HCT116 (cell line): ENCODE data around the gene IPCEF1. TPM values are rescaled to one million over a fixed set of nuclear protein-coding genes. Genes with fewer than 3 reads are reported as not detected.

ENCODE experiments used
- ATAC-seq: fragments of 200-7000 bp; cut with Tn5 transposase; 2 replicates; pipeline ENCODE4 v1.9.1; 2020; ENCODE audit warnings: mild to moderate bottlenecking, moderate library complexity
- BruUV-seq: library from RNA; stranded (reverse); fragments of 400-500 nt; replicated peaks from 2 replicates; lab custom pipeline; 2021; lab: Mats Ljungman, UMichigan
- CTCF ChIA-PET: fragments of 300-600 bp; sonication (Branson Sonifier 250); formaldehyde crosslinking; loops from one replicate; lab custom pipeline; 2021; ENCODE audit warnings: antibody characterized with exemption; lab: Charles Lee
- POLR2A ChIA-PET: fragments of 300-600, 350-600 bp; sonication (Branson Sonifier 250); formaldehyde crosslinking; loops from one replicate; lab custom pipeline; 2021; ENCODE audit warnings: antibody characterized with exemption; lab: Charles Lee
- RAD21 ChIA-PET, 2 experiments: fragments of 300-600 bp; sonication (Branson Sonifier 250); formaldehyde crosslinking; loops; one replicate each; lab custom pipeline; 2023; ENCODE audit warnings: low total read pairs in 2 of 2; ENCODE audit not compliant: uncharacterized antibody in 2 of 2, unreplicated experiment in 2 of 2, low non-redundant PET in 1 of 2; lab: Charles Lee
- DNase-seq: peaks from one replicate; pipeline ENCODE4 v3.0.0-alpha.2; 2010; ENCODE audit warnings: low read depth, low spot score
- H2AFZ ChIP-seq: fragments of 200-600 bp; shearing (Covaris generic), sonication (generic); 2 replicates; pipeline ENCODE4 v1.6.1; 2017; ENCODE audit warnings: low read depth, mixed run types, mixed read lengths, antibody characterized with exemption, low read length; ENCODE audit not compliant: poor library complexity, severe bottlenecking
- H3K27ac ChIP-seq: 2 replicates; pipeline ENCODE4 v1.5.1; 2012; ENCODE audit warnings: low read depth, low read length
- H3K27me3 ChIP-seq: fragments of 200-600 bp; sonication (generic); 2 replicates; pipeline ENCODE4 v1.6.1; 2016; ENCODE audit warnings: mixed run types, low read length, mixed read lengths; ENCODE audit not compliant: insufficient read depth
- H3K36me3 ChIP-seq, 2 experiments: fragments of 200-500 bp in 1 of 2; fragments of 200-600 bp in 1 of 2; sonication (Bioruptor generic) in 1 of 2; sonication (generic) in 1 of 2; 2 replicates each; pipeline versions ENCODE4 v1.5.1 to v1.6.1; 2014 to 2016; ENCODE audit warnings: low read length in 2 of 2, inconsistent platforms in 1 of 2, mixed read lengths in 1 of 2, mixed run types in 1 of 2; ENCODE audit not compliant: insufficient read depth in 2 of 2, control insufficient read depth in 1 of 2
- H3K4me1 ChIP-seq, 2 experiments: fragments of 200-600 bp in 1 of 2; sonication (generic) in 1 of 2; 2 replicates each; pipeline versions ENCODE4 v1.5.1 to v1.6.1; 2012 to 2017; ENCODE audit warnings: low read length in 2 of 2, inconsistent platforms in 1 of 2, mild to moderate bottlenecking in 1 of 2, mixed read lengths in 1 of 2, mixed run types in 1 of 2, moderate library complexity in 1 of 2; ENCODE audit not compliant: insufficient read depth in 2 of 2, control insufficient read depth in 1 of 2
- H3K4me2 ChIP-seq: fragments of 200-600 bp; sonication (generic); 2 replicates; pipeline ENCODE4 v1.6.1; 2017; ENCODE audit warnings: mixed run types, low read length, mixed read lengths
- H3K4me3 ChIP-seq, 2 experiments: fragments of 200-600 bp in 1 of 2; sonication (generic) in 1 of 2; replicated peaks in 1 of 2; 2 replicates each; pipeline ENCODE4 v1.5.1; 2011 to 2016; ENCODE audit warnings: low read length in 2 of 2, control low read depth in 1 of 2, low read depth in 1 of 2, mild to moderate bottlenecking in 1 of 2, mixed read lengths in 1 of 2, mixed run types in 1 of 2
- H3K79me2 ChIP-seq: fragments of 200-600 bp; sonication (generic); 2 replicates; pipeline ENCODE4 v1.6.1; 2017; ENCODE audit warnings: mild to moderate bottlenecking, mixed run types, low read length, moderate library complexity, mixed read lengths; ENCODE audit not compliant: insufficient read depth
- H3K9ac ChIP-seq: fragments of 200-600 bp; sonication (generic); 2 replicates; pipeline ENCODE4 v1.6.1; 2016; ENCODE audit warnings: low read length, mixed read lengths
- H3K9me2 ChIP-seq: fragments of 200-600 bp; sonication (generic), shearing (Covaris generic); 2 replicates; pipeline ENCODE4 v1.6.1; 2017; ENCODE audit warnings: mixed run types, mild to moderate bottlenecking, moderate library complexity; ENCODE audit not compliant: insufficient read depth
- H3K9me3 ChIP-seq, 2 experiments: fragments of 200-500 bp in 1 of 2; fragments of 200-600 bp in 1 of 2; sonication (Bioruptor generic) in 1 of 2; sonication (generic) in 1 of 2; 2 replicates each; pipeline ENCODE4 v1.6.1; 2014 to 2017; ENCODE audit warnings: low read length in 2 of 2, mixed read lengths in 2 of 2, inconsistent platforms in 1 of 2, low read depth in 1 of 2, mild to moderate bottlenecking in 1 of 2, mixed run types in 1 of 2, moderate library complexity in 1 of 2; ENCODE audit not compliant: control insufficient read depth in 1 of 2, insufficient read depth in 1 of 2
- H4K20me1 ChIP-seq: fragments of 200-600 bp; sonication (generic), shearing (Covaris generic); 2 replicates; pipeline ENCODE4 v1.6.1; 2017; ENCODE audit warnings: mixed run types, mild to moderate bottlenecking, moderate library complexity; ENCODE audit not compliant: insufficient read depth
- EGR1 ChIP-seq: IDR thresholded peaks from 2 replicates; pipeline ENCODE4 v1.6.1; 2012; ENCODE audit warnings: low read depth
- RAD21 ChIP-seq: IDR thresholded peaks from 2 replicates; pipeline ENCODE4 v1.6.1; 2012; ENCODE audit warnings: low read depth, mild to moderate bottlenecking
- REST ChIP-seq: IDR thresholded peaks from 2 replicates; pipeline ENCODE4 v1.6.1; 2012; ENCODE audit warnings: low read depth
- SP1 ChIP-seq: IDR thresholded peaks from 2 replicates; pipeline ENCODE4 v1.6.1; 2012; ENCODE audit warnings: low read depth
- YY1 ChIP-seq: IDR thresholded peaks from 2 replicates; pipeline ENCODE4 v1.6.1; 2011; ENCODE audit warnings: low read length, low read depth, moderate library complexity, mild to moderate bottlenecking; ENCODE audit not compliant: insufficient replicate concordance; ENCODE audit errors: extremely low read depth
- intact Hi-C: fragments of 100-400 bp; cut with micrococcal nuclease; formaldehyde crosslinking; loops from 2 replicates; pipeline ENCODE4 v1.10.0; 2022
- total RNA-seq: library from RNA; stranded (reverse); gene quantifications from one replicate; pipeline ENCODE4 v1.2.1, GENCODE V29; 2021; ENCODE audit not compliant: unreplicated experiment
- TF ChIP-seq, protein P1 (sequence below), 3 experiments: fragments of 200-600 bp in 1 of 3; sonication (generic) in 1 of 3; IDR thresholded peaks in 2 of 3; conservative IDR thresholded peaks in 1 of 3; 2 replicates each; pipeline ENCODE4 v1.5.1; 2012 to 2017; ENCODE audit warnings: low read depth in 2 of 3, low read length in 2 of 3, antibody characterized with exemption in 1 of 3, borderline replicate concordance in 1 of 3, control low read depth in 1 of 3, mild to moderate bottlenecking in 1 of 3, mixed read lengths in 1 of 3, mixed run types in 1 of 3, moderate library complexity in 1 of 3; ENCODE audit not compliant: insufficient read depth in 1 of 3

The IPCEF1 gene
- total RNA-seq, 1 experiment from 2014 or later: 0.32 TPM

GRCh38 chr6:154219250-154219649 lies 137.4 kb downstream of the IPCEF1 start:
- DNase-seq: no peak
- Histone ChIP-seq H3K9me3 (no peaks in the 10 kb centered on the region), H3K4me3 (no peak overlapping the region), H3K36me3 (no peaks in the 10 kb centered on the region), H2AFZ (no peak overlapping the region), H3K9me2 (no peaks in the 10 kb centered on the region), H3K4me1 (no peaks in the 10 kb centered on the region), H3K27ac (no peak overlapping the region), H3K4me2 (no peak overlapping the region), H4K20me1 (no peaks in the 10 kb centered on the region), H3K79me2 (no peaks in the 10 kb centered on the region), H3K27me3 (no peaks in the 10 kb centered on the region), H3K9ac (no peak overlapping the region)
- ChIA-PET RAD21 (no interaction called here), CTCF (no interaction called here), POLR2A (no interaction called here)
- intact Hi-C loops: no loop called here
- BruUV-seq: no TSS peak
- ATAC-seq: no peak
- no peak for TF ChIP-seq EGR1
- TF ChIP-seq SP1: no peak
- TF ChIP-seq YY1: no peak
- no peak for TF ChIP-seq REST
- TF ChIP-seq, protein P1, sequence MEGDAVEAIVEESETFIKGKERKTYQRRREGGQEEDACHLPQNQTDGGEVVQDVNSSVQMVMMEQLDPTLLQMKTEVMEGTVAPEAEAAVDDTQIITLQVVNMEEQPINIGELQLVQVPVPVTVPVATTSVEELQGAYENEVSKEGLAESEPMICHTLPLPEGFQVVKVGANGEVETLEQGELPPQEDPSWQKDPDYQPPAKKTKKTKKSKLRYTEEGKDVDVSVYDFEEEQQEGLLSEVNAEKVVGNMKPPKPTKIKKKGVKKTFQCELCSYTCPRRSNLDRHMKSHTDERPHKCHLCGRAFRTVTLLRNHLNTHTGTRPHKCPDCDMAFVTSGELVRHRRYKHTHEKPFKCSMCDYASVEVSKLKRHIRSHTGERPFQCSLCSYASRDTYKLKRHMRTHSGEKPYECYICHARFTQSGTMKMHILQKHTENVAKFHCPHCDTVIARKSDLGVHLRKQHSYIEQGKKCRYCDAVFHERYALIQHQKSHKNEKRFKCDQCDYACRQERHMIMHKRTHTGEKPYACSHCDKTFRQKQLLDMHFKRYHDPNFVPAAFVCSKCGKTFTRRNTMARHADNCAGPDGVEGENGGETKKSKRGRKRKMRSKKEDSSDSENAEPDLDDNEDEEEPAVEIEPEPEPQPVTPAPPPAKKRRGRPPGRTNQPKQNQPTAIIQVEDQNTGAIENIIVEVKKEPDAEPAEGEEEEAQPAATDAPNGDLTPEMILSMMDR (IDR thresholded peaks at IDR 0.05 in 2 of 3, conservative IDR thresholded peaks at IDR 0.05 in 1 of 3; ENCODE audit: borderline replicate concordance in 1 of 3, insufficient read depth in 1 of 3, low read depth in 2 of 3, low read length in 2 of 3): no peak
- no peak for TF ChIP-seq RAD21
